H9 (cell line): ENCODE results near the gene SOWAHB. TPM values are rescaled to one million over a fixed set of nuclear protein-coding genes. Genes with fewer than 3 reads are reported as not detected.

ENCODE experiments used
- DNase-seq: peaks from one replicate; pipeline ENCODE4 v3.0.0-alpha.2; 2017
- H2AFZ ChIP-seq: one replicate; pipeline ENCODE4 v1.6.1; 2013; ENCODE audit warnings: mild to moderate bottlenecking, low read length, control low read depth, moderate library complexity
- H2AK5ac ChIP-seq: 2 replicates; pipeline ENCODE4 v1.6.1; 2013; ENCODE audit warnings: low read length, control low read depth, mixed read lengths; ENCODE audit not compliant: insufficient read length
- H2BK120ac ChIP-seq: one replicate; pipeline ENCODE4 v1.6.1; 2013; ENCODE audit warnings: low read depth, mild to moderate bottlenecking, low read length, control low read depth, inconsistent platforms; ENCODE audit not compliant: poor library complexity, severe bottlenecking
- H2BK12ac ChIP-seq: 2 replicates; pipeline ENCODE4 v1.6.1; 2013; ENCODE audit warnings: low read length, control low read depth, mixed read lengths, low read depth; ENCODE audit not compliant: insufficient read length
- H2BK15ac ChIP-seq: 2 replicates; pipeline ENCODE4 v1.6.1; 2013; ENCODE audit warnings: low read depth, low read length, control low read depth
- H2BK20ac ChIP-seq: one replicate; pipeline ENCODE4 v1.6.1; 2013; ENCODE audit warnings: low read depth, mild to moderate bottlenecking, low read length, control low read depth, inconsistent platforms; ENCODE audit not compliant: poor library complexity, severe bottlenecking
- H2BK5ac ChIP-seq: 2 replicates; pipeline ENCODE4 v1.6.1; 2013; ENCODE audit warnings: low read length, control low read depth, mixed read lengths; ENCODE audit not compliant: insufficient read length
- H3K14ac ChIP-seq: 2 replicates; pipeline ENCODE4 v1.6.1; 2013; ENCODE audit warnings: low read length, control low read depth; ENCODE audit not compliant: insufficient read depth
- H3K18ac ChIP-seq: 2 replicates; pipeline ENCODE4 v1.6.1; 2013; ENCODE audit warnings: low read depth, mild to moderate bottlenecking, mixed read lengths, low read length, control low read depth; ENCODE audit not compliant: insufficient read length
- H3K23ac ChIP-seq: 2 replicates; pipeline ENCODE4 v1.6.1; 2013; ENCODE audit warnings: low read length, control low read depth, mixed read lengths, low read depth; ENCODE audit not compliant: insufficient read length
- H3K23me2 ChIP-seq: 2 replicates; pipeline ENCODE4 v1.6.1; 2013; ENCODE audit warnings: low read depth, mild to moderate bottlenecking, mixed read lengths, low read length, control low read depth; ENCODE audit not compliant: insufficient read length, poor library complexity, severe bottlenecking
- H3K27ac ChIP-seq: 2 replicates; pipeline ENCODE4 v1.5.1; 2013; ENCODE audit warnings: low read length, control low read depth, mixed read lengths, low read depth; ENCODE audit not compliant: insufficient read length
- H3K27me3 ChIP-seq: 2 replicates; pipeline ENCODE4 v1.6.1; 2013; ENCODE audit warnings: low read length, control low read depth, inconsistent platforms; ENCODE audit not compliant: insufficient read depth
- H3K4ac ChIP-seq: 2 replicates; pipeline ENCODE4 v1.6.1; 2013; ENCODE audit warnings: low read depth, mild to moderate bottlenecking, control low read depth, inconsistent platforms, low read length, moderate library complexity
- H3K4me1 ChIP-seq: 2 replicates; pipeline ENCODE4 v1.6.1; 2013; ENCODE audit warnings: low read length, control low read depth, inconsistent platforms; ENCODE audit not compliant: insufficient read depth
- H3K4me2 ChIP-seq: 2 replicates; pipeline ENCODE4 v1.6.1; 2013; ENCODE audit warnings: low read length, control low read depth, mixed read lengths; ENCODE audit not compliant: insufficient read length, insufficient read depth
- H3K56ac ChIP-seq: 2 replicates; pipeline ENCODE4 v1.6.1; 2013; ENCODE audit warnings: low read depth, mild to moderate bottlenecking, mixed read lengths, low read length, control low read depth; ENCODE audit not compliant: insufficient read length
- H3K79me1 ChIP-seq: 2 replicates; pipeline ENCODE4 v1.6.1; 2013; ENCODE audit warnings: low read depth, mild to moderate bottlenecking, moderate library complexity, low read length, control low read depth, inconsistent platforms; ENCODE audit not compliant: insufficient read depth, poor library complexity, severe bottlenecking
- H3K79me2 ChIP-seq: 2 replicates; pipeline ENCODE4 v1.6.1; 2013; ENCODE audit warnings: low read length, control low read depth, inconsistent platforms; ENCODE audit not compliant: insufficient read depth
- H3K9ac ChIP-seq: 2 replicates; pipeline ENCODE4 v1.6.1; 2013; ENCODE audit warnings: low read length, control low read depth, mixed read lengths; ENCODE audit not compliant: insufficient read length; ENCODE audit errors: extremely low read depth
- H3K9me3 ChIP-seq: one replicate; pipeline ENCODE4 v1.6.1; 2013; ENCODE audit warnings: low read depth, low read length, inconsistent platforms; ENCODE audit not compliant: control insufficient read depth
- H3T11ph ChIP-seq: one replicate; pipeline ENCODE4 v1.6.1; 2013; ENCODE audit warnings: mild to moderate bottlenecking, low read length, control low read depth, inconsistent platforms
- H4K20me1 ChIP-seq: one replicate; pipeline ENCODE4 v1.6.1; 2013; ENCODE audit not compliant: control insufficient read depth, insufficient read length, insufficient read depth
- H4K5ac ChIP-seq: 2 replicates; pipeline ENCODE4 v1.6.1; 2013; ENCODE audit warnings: low read depth, mild to moderate bottlenecking, mixed read lengths, low read length, control low read depth; ENCODE audit not compliant: insufficient read length
- H4K8ac ChIP-seq: replicated peaks from 2 replicates; pipeline ENCODE4 v1.6.1; 2013; ENCODE audit warnings: low read length, control low read depth, mixed read lengths, low read depth; ENCODE audit not compliant: insufficient read length
- H4K91ac ChIP-seq: 2 replicates; pipeline ENCODE4 v1.6.1; 2013; ENCODE audit warnings: low read depth, mild to moderate bottlenecking, moderate library complexity, mixed read lengths, low read length, control low read depth; ENCODE audit not compliant: insufficient read length
- H3K27ac Mint-ChIP-seq, 3 experiments: 2 replicates in 2 of 3; 3 replicates in 1 of 3; pipeline ENCODE4 v1.8.0; 2020 to 2021; ENCODE audit warnings: mixed read lengths in 3 of 3, mild to moderate bottlenecking in 1 of 3, moderate library complexity in 1 of 3
- H3K27me3 Mint-ChIP-seq: 2 replicates; pipeline ENCODE4 v1.8.0; 2021; ENCODE audit warnings: low read depth, mild to moderate bottlenecking, moderate library complexity, mixed read lengths
- H3K36me3 Mint-ChIP-seq, 3 experiments: 2 replicates in 2 of 3; 3 replicates in 1 of 3; pipeline ENCODE4 v1.8.0; 2020 to 2021; ENCODE audit warnings: low read depth in 3 of 3, mixed read lengths in 3 of 3; ENCODE audit not compliant: insufficient read depth in 1 of 3
- H3K4me1 Mint-ChIP-seq, 2 experiments: 2 replicates each; pipeline ENCODE4 v1.8.0; 2020; ENCODE audit warnings: mixed read lengths in 2 of 2
- H3K4me3 Mint-ChIP-seq, 2 experiments: 2 replicates in 1 of 2; 3 replicates in 1 of 2; pipeline ENCODE4 v1.8.0; 2020 to 2021; ENCODE audit warnings: mild to moderate bottlenecking in 2 of 2, mixed read lengths in 2 of 2, moderate library complexity in 1 of 2
- H3K9me3 Mint-ChIP-seq, 2 experiments: 2 replicates in 1 of 2; 3 replicates in 1 of 2; pipeline ENCODE4 v1.8.0; 2020; ENCODE audit warnings: mild to moderate bottlenecking in 2 of 2, mixed read lengths in 2 of 2, moderate library complexity in 1 of 2
- CTCF ChIP-seq: fragments of 200-600 bp; sonication (generic); conservative IDR thresholded peaks from 3 replicates; pipeline ENCODE4 v1.8.0; 2021; ENCODE audit warnings: antibody characterized with exemption, mild to moderate bottlenecking
- WGBS: extraction: QIAGEN DNeasy Blood & Tissue Kit; methylation state at CpG from one replicate; pipeline ENCODE4 v1.1.7; 2013; ENCODE audit warnings: missing lambda C conversion rate, low lambda C conversion rate, mixed read lengths; ENCODE audit not compliant: insufficient read length; ENCODE audit errors: extremely low coverage; 5-methylcytosine and 5-hydroxymethylcytosine counted together
- total RNA-seq: library from RNA; stranded (reverse); gene quantifications from 2 replicates; pipeline ENCODE4 v1.2.1, GENCODE V29; 2021

Gene SOWAHB
- total RNA-seq, 1 experiment from 2014 or later: 0.26 TPM

GRCh38 chr4:76858319-76858718 is 39.6 kb downstream of the SOWAHB start:
- no peak overlapping the region for H2AFZ ChIP-seq
- DNase-seq: no peak
- TF ChIP-seq CTCF: no peak
- H4K20me1 ChIP-seq: no peaks in the 10 kb centered on the region
- Mint-ChIP-seq H3K4me3 (no peak overlapping the region), H3K36me3 (no peaks in the 10 kb centered on the region), H3K27me3 (no peaks in the 10 kb centered on the region), H3K9me3 (no peaks in the 10 kb centered on the region), H3K4me1 (peaks cover 3 to 7% of the 10 kb centered on the region in 2 experiments; a peak in 2 of 4 replicates), H3K27ac (no peak overlapping the region)
- no peaks in the 10 kb centered on the region for H3K79me2 ChIP-seq
- no peak overlapping the region for H2BK5ac ChIP-seq
- no peak overlapping the region for H3K9ac ChIP-seq
- H3K79me1 ChIP-seq: no peaks in the 10 kb centered on the region
- no peak overlapping the region for H3K56ac ChIP-seq
- H3K4ac ChIP-seq: no peak overlapping the region
- no peaks in the 10 kb centered on the region for H3K9me3 ChIP-seq
- H3K4me2 ChIP-seq: no peak overlapping the region
- H3K27ac ChIP-seq: no peak overlapping the region
- no peaks in the 10 kb centered on the region for H3K27me3 ChIP-seq
- no peak overlapping the region for H4K5ac ChIP-seq
- no peak overlapping the region for H4K8ac ChIP-seq
- no peak overlapping the region for H4K91ac ChIP-seq
- H3T11ph ChIP-seq: no peak overlapping the region
- no peaks in the 10 kb centered on the region; the same call in 1 of the 2 replicates for H3K4me1 ChIP-seq
- H2AK5ac ChIP-seq: no peak overlapping the region
- no peak overlapping the region for H3K18ac ChIP-seq
- no peak overlapping the region for H3K14ac ChIP-seq
- no peak overlapping the region for H2BK20ac ChIP-seq
- no peak overlapping the region for H2BK120ac ChIP-seq
- H3K23me2 ChIP-seq: no peaks in the 10 kb centered on the region
- no peak overlapping the region for H2BK15ac ChIP-seq
- no peak overlapping the region for H3K23ac ChIP-seq
- WGBS: no CpG with 5 or more reads among the region's 1 CpG
- no peak overlapping the region for H2BK12ac ChIP-seq
